Upper lobe of right lung (tissue), 1 donor: ENCODE measurements around the gene LAMB3. TPM values are rescaled to one million over a fixed set of nuclear protein-coding genes. Genes with fewer than 3 reads are reported as not detected.
"Not testable (repeated sequence)": the region's sequence is repeated elsewhere in the genome, so short reads cannot be mapped to it uniquely, and the experiment has no call there.

Experiments used
- ATAC-seq: fragments of 200-7000 bp; cut with Tn5 transposase; one replicate; pipeline ENCODE4 v1.9.1; 2020; ENCODE audit warnings: mild to moderate bottlenecking, moderate library complexity
- DNase-seq: peaks from one replicate; pipeline ENCODE4 v3.0.0-alpha.2; 2020
- H3K27ac ChIP-seq: fragments of 200-600 bp; one replicate; pipeline ENCODE4 v1.8.0; 2022
- H3K27me3 ChIP-seq: fragments of 200-600 bp; one replicate; pipeline ENCODE4 v1.8.0; 2022; ENCODE audit warnings: mild to moderate bottlenecking
- H3K36me3 ChIP-seq: fragments of 200-600 bp; one replicate; pipeline ENCODE4 v1.8.0; 2022
- H3K4me1 ChIP-seq: fragments of 200-600 bp; one replicate; pipeline ENCODE4 v1.8.0; 2022
- H3K4me3 ChIP-seq: fragments of 200-600 bp; one replicate; pipeline ENCODE4 v1.8.0; 2022; ENCODE audit warnings: mild to moderate bottlenecking
- H3K9me3 ChIP-seq: fragments of 200-600 bp; one replicate; pipeline ENCODE4 v1.8.0; 2022
- CTCF ChIP-seq: fragments of 200-600 bp; IDR thresholded peaks from one replicate; pipeline ENCODE4 v1.8.0; 2022; ENCODE audit warnings: antibody characterized with exemption
- intact Hi-C: fragments of 100-400 bp; cut with DNase I; formaldehyde crosslinking; loops from one replicate; pipeline ENCODE4 v1.11.0; 2022
- long read RNA-seq: library from polyadenylated mRNA; unstranded; transcript quantifications from one replicate; pipeline ENCODE4 v2.0.0, GENCODE V29; 2021
- total RNA-seq: library from RNA; stranded (reverse); fragmentation: NEBNext Ultra II Directional; extraction: Animal tissue kit (Norgen Biotek cat#: 25700); gene quantifications from one replicate; pipeline ENCODE4 v1.2.1, GENCODE V29; 2021
- donor health status: DM: no; HTN: yes; CAD: no; lungs with severe emphysema.

Gene LAMB3
- 83.3 TPM for total RNA-seq
- long read RNA-seq, full-length matches to known transcripts: 134 of 211 reads
- long read RNA-seq, partial matches to known transcripts: 61 of 211 reads
- long read RNA-seq, other reads (novel, unspliced or antisense): 16 of 211 reads

GRCh38 chr1:209652121-209652735 lies at the start of gene LAMB3:
Gene LAMB3, minus strand, starts transcription at chr1:209652425. Its CDS starts 1,481 bp downstream, at chr1:209650944.
- Histone ChIP-seq H3K4me3 (peak within 1 kb of the TSS; percentile 17), H3K27me3 (no peaks in the 10 kb centered on the region)

GRCh38 chr1:209700686-209701085 lies 48.5 kb upstream of the LAMB3 start:
- H3K27me3 ChIP-seq, H3K4me3 ChIP-seq, H3K36me3 ChIP-seq, DNase-seq, H3K9me3 ChIP-seq, ATAC-seq, H3K27ac ChIP-seq, H3K4me1 ChIP-seq, intact Hi-C loops: not testable (repeated sequence)

More at GRCh38 chr1:209652121-209652735, at the start of gene LAMB3:
- TF ChIP-seq CTCF: no peak
- peak within 1 kb of the TSS; percentile 59 for H3K27ac ChIP-seq
- H3K4me1 ChIP-seq: peaks cover 39% of the 10 kb centered on the region
- peak; percentile 82 for DNase-seq
- no peaks in the 10 kb centered on the region for H3K36me3 ChIP-seq
- ATAC-seq: peak; percentile 66
- no peaks in the 10 kb centered on the region for H3K9me3 ChIP-seq
- intact Hi-C loops: no loop called here

GRCh38 chr1:209697126-209697525 lies 44.9 kb upstream of the LAMB3 start:
- intact Hi-C loops: no loop called here
- ATAC-seq (peak; percentile 50), DNase-seq (no peak)
- no peak for TF ChIP-seq CTCF
- H3K4me3 ChIP-seq: no peak overlapping the region
- H3K9me3 ChIP-seq: no peaks in the 10 kb centered on the region
- no peak overlapping the region for H3K27ac ChIP-seq
- peaks cover 2% of the 10 kb centered on the region for H3K4me1 ChIP-seq
- no peaks in the 10 kb centered on the region for H3K27me3 ChIP-seq
- no peaks in the 10 kb centered on the region for H3K36me3 ChIP-seq

- Histone ChIP-seq H3K9me3 (no peaks in the 10 kb centered on the region), H3K36me3 (no peaks in the 10 kb centered on the region), H3K4me1 (peaks cover 3% of the 10 kb centered on the region), H3K27ac (no peak overlapping the region), H3K4me3 (no peak overlapping the region), H3K27me3 (no peaks in the 10 kb centered on the region)
- DNase-seq: no peak
- TF ChIP-seq CTCF: no peak
- no peak for ATAC-seq
- intact Hi-C loops: no loop called here
These were observed 44.4 kb upstream of the LAMB3 start for GRCh38 chr1:209696673-209697072.

- ATAC-seq: peak; percentile 89
These were observed 40.7 kb upstream of the LAMB3 start for GRCh38 chr1:209692745-209693504.

More at GRCh38 chr1:209692745-209693504, 40.7 kb upstream of the LAMB3 start:
- peak; percentile 85 for TF ChIP-seq CTCF
- Histone ChIP-seq H3K27ac (no peak overlapping the region), H3K27me3 (no peaks in the 10 kb centered on the region), H3K36me3 (no peaks in the 10 kb centered on the region), H3K4me1 (peaks cover 11% of the 10 kb centered on the region), H3K4me3 (no peak overlapping the region), H3K9me3 (no peaks in the 10 kb centered on the region)
- peak; percentile 68 for DNase-seq
- intact Hi-C loops: loop anchor here (5.0 kb wide), 1 partner anchor 116 kb away; no protein-coding TSS in a partner anchor
